ENCODE measurements around the gene ANGEL1. TPM values are rescaled to one million over a fixed set of nuclear protein-coding genes. Genes with fewer than 3 reads are reported as not detected.

The ANGEL1 gene
- total and polyA plus RNA-seq, 9 of the 15 experiments (the other 6 are each of a cell fraction or from before 2014, with no cell fraction given): 2.1 to 22.2 (median 7.3) TPM

DNA sequence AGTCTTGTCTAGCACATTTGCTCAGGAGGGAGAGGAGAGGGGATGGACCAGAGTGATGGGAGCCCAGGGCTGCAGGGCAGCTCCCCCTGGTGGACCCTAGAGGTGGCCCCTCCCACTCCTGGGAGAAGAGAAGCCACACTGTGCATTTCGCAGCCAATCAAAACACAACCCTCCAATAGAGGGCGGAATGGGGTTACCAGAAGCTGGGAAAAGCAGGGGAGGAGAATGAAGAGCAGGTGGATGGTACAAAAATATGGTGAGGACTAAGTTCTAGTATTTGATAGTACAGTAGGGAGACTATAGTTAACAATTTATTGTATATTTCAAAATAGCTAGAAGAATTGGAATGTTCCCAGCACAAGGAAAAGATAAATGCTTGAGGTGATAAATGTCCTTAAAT, 27.8 kb downstream of the ANGEL1 start (continued):
- TF ChIP-seq POU5F1 (IDR thresholded peaks at IDR 0.05; ENCODE audit: borderline replicate concordance, low read depth, low read length, partially characterized antibody) (no peak), HNRNPUL1 (IDR thresholded peaks at IDR 0.05; ENCODE audit: low read length) (no peak), ZKSCAN1 (IDR thresholded peaks at IDR 0.05; ENCODE audit: low read depth, low read length) (peak; percentile 89), CTBP1 (IDR thresholded peaks at IDR 0.05; ENCODE audit: borderline replicate concordance) (peak; percentile 75), NFYB (IDR thresholded peaks at IDR 0.05; ENCODE audit: extremely low read depth, insufficient read length) (peak; percentile 37), ZNF347 (CRISPR knock-in tag; IDR thresholded peaks at IDR 0.05; ENCODE audit: low read depth) (no peak), PTRF (tag; IDR thresholded peaks at IDR 0.05) (no peak), EZH2 (IDR thresholded peaks at IDR 0.05; ENCODE audit: borderline replicate concordance, low read depth, low read length) (no peak), CBFA2T3 (IDR thresholded peaks at IDR 0.05) (no peak), ZFP36 (IDR thresholded peaks at IDR 0.05; ENCODE audit: low read depth, low read length, partially characterized antibody) (no peak), KDM1A (IDR thresholded peaks at IDR 0.05) (0 out of 4 replicates have a peak, but pooled peaks of 1 of the 2 experiments have one; percentile 19), ELF1 (tag; IDR thresholded peaks at IDR 0.05) (no peak), GATA2 (CRISPR knock-in tag; IDR thresholded peaks at IDR 0.05) (no peak), TCF3 (CRISPR knock-in tag; IDR thresholded peaks at IDR 0.05) (0 out of 2 replicates have a peak, but pooled peaks have one; percentile 7), FOSL1 (tag; conservative IDR thresholded peaks at IDR 0.05) (no peak), XRCC5 (IDR thresholded peaks at IDR 0.05; ENCODE audit: low read depth, low read length) (peak; percentile 74)
- TF ChIP-seq, protein P1, sequence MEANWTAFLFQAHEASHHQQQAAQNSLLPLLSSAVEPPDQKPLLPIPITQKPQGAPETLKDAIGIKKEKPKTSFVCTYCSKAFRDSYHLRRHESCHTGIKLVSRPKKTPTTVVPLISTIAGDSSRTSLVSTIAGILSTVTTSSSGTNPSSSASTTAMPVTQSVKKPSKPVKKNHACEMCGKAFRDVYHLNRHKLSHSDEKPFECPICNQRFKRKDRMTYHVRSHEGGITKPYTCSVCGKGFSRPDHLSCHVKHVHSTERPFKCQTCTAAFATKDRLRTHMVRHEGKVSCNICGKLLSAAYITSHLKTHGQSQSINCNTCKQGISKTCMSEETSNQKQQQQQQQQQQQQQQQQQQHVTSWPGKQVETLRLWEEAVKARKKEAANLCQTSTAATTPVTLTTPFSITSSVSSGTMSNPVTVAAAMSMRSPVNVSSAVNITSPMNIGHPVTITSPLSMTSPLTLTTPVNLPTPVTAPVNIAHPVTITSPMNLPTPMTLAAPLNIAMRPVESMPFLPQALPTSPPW (CRISPR knock-in tag; IDR thresholded peaks at IDR 0.05): peak; percentile 43; the same call in 1 of the 2 replicates
- TF ChIP-seq, protein P2, sequence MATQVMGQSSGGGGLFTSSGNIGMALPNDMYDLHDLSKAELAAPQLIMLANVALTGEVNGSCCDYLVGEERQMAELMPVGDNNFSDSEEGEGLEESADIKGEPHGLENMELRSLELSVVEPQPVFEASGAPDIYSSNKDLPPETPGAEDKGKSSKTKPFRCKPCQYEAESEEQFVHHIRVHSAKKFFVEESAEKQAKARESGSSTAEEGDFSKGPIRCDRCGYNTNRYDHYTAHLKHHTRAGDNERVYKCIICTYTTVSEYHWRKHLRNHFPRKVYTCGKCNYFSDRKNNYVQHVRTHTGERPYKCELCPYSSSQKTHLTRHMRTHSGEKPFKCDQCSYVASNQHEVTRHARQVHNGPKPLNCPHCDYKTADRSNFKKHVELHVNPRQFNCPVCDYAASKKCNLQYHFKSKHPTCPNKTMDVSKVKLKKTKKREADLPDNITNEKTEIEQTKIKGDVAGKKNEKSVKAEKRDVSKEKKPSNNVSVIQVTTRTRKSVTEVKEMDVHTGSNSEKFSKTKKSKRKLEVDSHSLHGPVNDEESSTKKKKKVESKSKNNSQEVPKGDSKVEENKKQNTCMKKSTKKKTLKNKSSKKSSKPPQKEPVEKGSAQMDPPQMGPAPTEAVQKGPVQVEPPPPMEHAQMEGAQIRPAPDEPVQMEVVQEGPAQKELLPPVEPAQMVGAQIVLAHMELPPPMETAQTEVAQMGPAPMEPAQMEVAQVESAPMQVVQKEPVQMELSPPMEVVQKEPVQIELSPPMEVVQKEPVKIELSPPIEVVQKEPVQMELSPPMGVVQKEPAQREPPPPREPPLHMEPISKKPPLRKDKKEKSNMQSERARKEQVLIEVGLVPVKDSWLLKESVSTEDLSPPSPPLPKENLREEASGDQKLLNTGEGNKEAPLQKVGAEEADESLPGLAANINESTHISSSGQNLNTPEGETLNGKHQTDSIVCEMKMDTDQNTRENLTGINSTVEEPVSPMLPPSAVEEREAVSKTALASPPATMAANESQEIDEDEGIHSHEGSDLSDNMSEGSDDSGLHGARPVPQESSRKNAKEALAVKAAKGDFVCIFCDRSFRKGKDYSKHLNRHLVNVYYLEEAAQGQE (IDR thresholded peaks at IDR 0.05; ENCODE audit: borderline replicate concordance): peak; percentile 86
- TF ChIP-seq, protein P2 (CRISPR knock-in tag; IDR thresholded peaks at IDR 0.05; ENCODE audit: low read depth): no peak

All from K562 (cell line).